Activated CD4-positive, alpha-beta T cell treated with anti-CD3 and anti-CD28 coated beads, Interleukin-2, amount 10 ng/mL, durations not matched to agents 24 days and 14 days (primary cell): ENCODE results near the gene FCN1. TPM values are rescaled to one million over a fixed set of nuclear protein-coding genes. Genes with fewer than 3 reads are reported as not detected.

Experiments used
- DNase-seq: peaks from one replicate; pipeline ENCODE4 v3.0.0; 2022
- H3K27ac Mint-ChIP-seq: one replicate; pipeline ENCODE4 v1.8.0; 2022; ENCODE audit warnings: mild to moderate bottlenecking, mixed read lengths
- H3K27me3 Mint-ChIP-seq: one replicate; pipeline ENCODE4 v1.8.0; 2022; ENCODE audit warnings: mixed read lengths
- H3K36me3 Mint-ChIP-seq: one replicate; pipeline ENCODE4 v1.8.0; 2022; ENCODE audit warnings: low read depth, mild to moderate bottlenecking, mixed read lengths
- H3K4me1 Mint-ChIP-seq: one replicate; pipeline ENCODE4 v1.8.0; 2021; ENCODE audit warnings: mixed read lengths
- H3K4me3 Mint-ChIP-seq: one replicate; pipeline ENCODE4 v1.8.0; 2022; ENCODE audit warnings: mild to moderate bottlenecking, moderate library complexity, mixed read lengths
- H3K9me3 Mint-ChIP-seq: one replicate; pipeline ENCODE4 v1.8.0; 2021; ENCODE audit warnings: mixed read lengths
- intact Hi-C: fragments of 100-400 bp; cut with micrococcal nuclease; formaldehyde crosslinking; loops from one replicate; pipeline ENCODE4 v1.15.1; 2023
- total RNA-seq: library from RNA; stranded (reverse); gene quantifications from 2 replicates; pipeline ENCODE4 v1.2.3, GENCODE V29; 2022

Gene FCN1
- total RNA-seq, 1 donor from 2014 or later = not detected

DNA sequence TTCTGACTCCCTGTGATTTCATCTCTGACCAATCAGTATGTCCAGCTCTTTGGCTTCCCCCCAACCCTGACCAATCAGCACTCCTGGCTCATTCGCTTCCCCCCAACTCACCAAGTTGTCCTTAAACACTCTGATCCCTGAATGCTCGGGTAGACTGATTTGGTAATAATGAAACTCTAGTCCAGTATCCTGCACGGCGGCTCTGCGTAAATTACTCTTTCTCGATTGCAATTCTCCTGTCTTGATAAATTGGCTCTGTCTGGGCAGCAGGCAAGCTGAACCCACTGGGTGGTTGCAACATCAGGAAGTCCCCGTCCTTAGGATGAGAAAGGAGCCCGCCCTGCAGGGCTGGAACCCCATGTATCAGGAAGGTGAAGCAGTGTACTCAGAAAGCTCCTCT, 26.7 kb downstream of the FCN1 start:
- Mint-ChIP-seq H3K9me3 (peaks cover 5% of the 10 kb centered on the region), H3K27ac (no peak overlapping the region), H3K27me3 (no peaks in the 10 kb centered on the region), H3K4me3 (no peak overlapping the region), H3K4me1 (no peaks in the 10 kb centered on the region), H3K36me3 (no peaks in the 10 kb centered on the region)
- no peak for DNase-seq
- intact Hi-C loops = no loop called here

DNA sequence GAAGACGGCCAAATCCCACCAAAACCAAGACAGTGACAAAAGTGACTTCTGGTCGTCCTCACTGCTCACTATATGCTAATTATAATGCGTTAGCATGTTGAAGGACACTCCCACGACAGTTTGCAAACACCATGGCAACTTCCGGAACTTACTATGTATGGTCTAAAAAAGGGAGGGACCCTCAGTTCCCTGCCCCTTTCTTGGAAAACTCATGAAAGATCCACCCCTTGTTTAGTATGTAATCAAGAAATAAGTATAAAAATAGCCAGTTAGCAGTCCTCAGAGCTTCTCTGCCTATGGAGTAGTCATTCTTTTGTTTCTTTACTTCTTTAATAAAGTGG, 27.6 kb downstream of the FCN1 start:
- Mint-ChIP-seq H3K4me1 (no peaks in the 10 kb centered on the region), H3K4me3 (no peak overlapping the region), H3K27ac (no peak overlapping the region), H3K27me3 (no peaks in the 10 kb centered on the region), H3K36me3 (no peaks in the 10 kb centered on the region), H3K9me3 (peaks cover 1% of the 10 kb centered on the region)
- DNase-seq = no peak
- intact Hi-C loops = no loop called here

DNA sequence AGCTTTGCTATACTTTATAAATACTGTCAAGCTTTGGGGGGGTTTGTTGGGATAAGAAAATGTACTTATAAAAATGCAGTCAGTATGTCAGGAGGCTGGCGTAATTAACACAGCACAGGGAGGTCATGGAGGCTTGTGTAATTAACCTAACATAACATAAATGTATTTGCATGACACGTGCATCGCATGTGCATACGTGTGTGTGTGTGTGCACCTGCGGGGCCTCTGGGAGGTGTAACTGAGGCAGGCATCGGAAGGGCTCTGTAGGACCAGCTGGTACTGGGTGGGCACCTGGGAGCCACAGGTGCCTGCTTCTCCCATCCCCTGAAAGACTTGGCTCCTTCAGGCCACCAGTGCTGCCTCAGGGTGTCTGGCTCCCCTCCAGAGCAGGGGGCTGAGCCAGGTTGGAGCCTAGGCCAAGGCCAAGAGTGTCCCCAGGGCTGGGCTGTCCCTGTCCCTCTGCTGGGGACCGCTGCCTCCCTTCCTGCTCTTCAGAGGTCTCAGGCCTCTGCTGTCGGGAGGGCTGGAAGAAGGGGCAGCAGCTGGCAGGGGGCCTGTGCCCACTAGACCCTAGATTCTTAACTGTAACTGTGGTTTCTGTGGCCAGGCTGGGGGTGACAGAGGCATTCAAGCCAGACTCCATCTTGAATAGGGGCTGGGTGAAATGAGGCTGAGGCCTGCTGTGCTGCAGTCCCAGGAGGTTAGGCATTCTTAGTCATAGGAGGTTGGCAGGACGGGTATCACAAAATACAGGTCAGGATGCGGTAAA, 28.1 kb downstream of the FCN1 start:
- no peak for DNase-seq
- Mint-ChIP-seq H3K36me3 (no peaks in the 10 kb centered on the region), H3K4me3 (no peak overlapping the region), H3K27ac (no peak overlapping the region), H3K4me1 (no peaks in the 10 kb centered on the region), H3K9me3 (no peaks in the 10 kb centered on the region), H3K27me3 (no peaks in the 10 kb centered on the region)
- intact Hi-C loops = no loop called here

GRCh38 chr9:134888603-134889190, 29.0 kb downstream of the FCN1 start:
- no peak for DNase-seq
- Mint-ChIP-seq H3K27ac (no peak overlapping the region), H3K9me3 (no peaks in the 10 kb centered on the region), H3K27me3 (no peaks in the 10 kb centered on the region), H3K36me3 (no peaks in the 10 kb centered on the region), H3K4me3 (no peak overlapping the region), H3K4me1 (no peaks in the 10 kb centered on the region)
- intact Hi-C loops = no loop called here

GRCh38 chr9:134887686-134888602, 29.8 kb downstream of the FCN1 start:
- H3K4me3 Mint-ChIP-seq = no peak overlapping the region
- no peak for DNase-seq

GRCh38 chr9:134887219-134887618, 30.5 kb downstream of the FCN1 start:
- Mint-ChIP-seq H3K4me3 (no peak overlapping the region), H3K36me3 (no peaks in the 10 kb centered on the region), H3K9me3 (no peaks in the 10 kb centered on the region), H3K27ac (no peak overlapping the region), H3K27me3 (no peaks in the 10 kb centered on the region), H3K4me1 (no peaks in the 10 kb centered on the region)
- no peak for DNase-seq
- intact Hi-C loops = no loop called here

More at GRCh38 chr9:134887686-134888602, 29.8 kb downstream of the FCN1 start:
- Mint-ChIP-seq H3K27ac (no peak overlapping the region), H3K36me3 (no peaks in the 10 kb centered on the region), H3K9me3 (no peaks in the 10 kb centered on the region), H3K4me1 (no peaks in the 10 kb centered on the region), H3K27me3 (no peaks in the 10 kb centered on the region)
- intact Hi-C loops = no loop called here

DNA sequence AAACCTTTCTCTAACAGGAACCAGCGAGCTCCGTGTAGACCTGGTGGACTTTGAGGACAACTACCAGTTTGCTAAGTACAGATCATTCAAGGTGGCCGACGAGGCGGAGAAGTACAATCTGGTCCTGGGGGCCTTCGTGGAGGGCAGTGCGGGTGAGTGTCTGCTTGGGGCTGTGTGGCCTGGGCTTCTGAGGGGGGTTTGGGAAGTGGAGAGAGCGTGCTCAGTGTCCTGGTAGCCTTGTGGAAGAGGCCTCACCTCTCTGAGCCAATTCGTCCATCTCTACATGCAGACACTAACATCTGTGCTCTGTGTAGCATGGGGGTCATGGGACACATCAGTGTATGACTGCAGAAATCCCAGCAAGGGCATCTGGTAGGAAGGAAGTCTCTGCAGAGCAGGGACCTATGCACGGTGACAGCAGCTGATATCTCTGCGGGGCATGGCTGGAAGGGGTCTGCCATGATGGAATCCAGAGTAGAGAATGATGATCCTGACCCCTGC, 31.2 kb downstream of the FCN1 start:
- H3K27me3 Mint-ChIP-seq = no peaks in the 10 kb centered on the region

GRCh38 chr9:134885679-134886412, 31.9 kb downstream of the FCN1 start:
- Mint-ChIP-seq H3K4me1 (no peaks in the 10 kb centered on the region), H3K4me3 (no peak overlapping the region), H3K27me3 (no peaks in the 10 kb centered on the region), H3K9me3 (no peaks in the 10 kb centered on the region), H3K27ac (no peak overlapping the region), H3K36me3 (no peaks in the 10 kb centered on the region)
- intact Hi-C loops = no loop called here
- no peak for DNase-seq

More for the DNA sequence above, 31.2 kb downstream of the FCN1 start:
- H3K36me3 Mint-ChIP-seq = no peaks in the 10 kb centered on the region
- no peaks in the 10 kb centered on the region for H3K9me3 Mint-ChIP-seq
- H3K4me3 Mint-ChIP-seq = no peak overlapping the region
- intact Hi-C loops = no loop called here
- DNase-seq = no peak
- no peaks in the 10 kb centered on the region for H3K4me1 Mint-ChIP-seq
- no peak overlapping the region for H3K27ac Mint-ChIP-seq

DNA sequence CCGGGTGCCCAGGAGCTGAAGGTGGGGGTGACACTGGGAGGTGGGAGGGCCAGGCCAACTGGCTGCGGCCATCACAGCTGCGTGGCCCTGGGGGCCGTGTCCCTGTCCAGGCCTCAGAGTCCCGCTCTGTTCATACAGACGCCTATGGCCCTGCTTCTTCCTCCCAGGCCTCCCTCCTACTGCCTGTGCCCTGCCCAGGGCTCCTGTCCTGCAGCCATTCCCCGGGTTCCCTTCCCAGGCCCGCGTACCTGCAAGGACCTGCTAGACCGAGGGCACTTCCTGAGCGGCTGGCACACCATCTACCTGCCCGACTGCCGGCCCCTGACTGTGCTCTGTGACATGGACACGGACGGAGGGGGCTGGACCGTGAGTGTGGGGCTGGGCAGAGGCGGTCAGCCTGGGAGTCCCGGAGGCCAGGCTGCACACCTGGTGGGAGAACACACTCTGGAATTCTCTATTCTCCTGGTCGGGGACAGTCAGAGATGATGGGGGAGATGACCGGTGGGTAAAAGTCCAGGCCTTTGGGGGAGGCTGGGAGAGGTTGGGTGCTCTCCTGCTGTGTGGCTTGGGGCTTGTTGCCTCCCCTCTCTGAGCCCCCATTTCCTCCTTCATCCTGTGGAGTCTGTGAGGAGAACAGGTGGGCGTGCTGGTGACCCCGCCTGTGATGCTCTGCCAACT, 32.6 kb downstream of the FCN1 start:
- no peak overlapping the region for H3K27ac Mint-ChIP-seq
- H3K9me3 Mint-ChIP-seq = no peaks in the 10 kb centered on the region
- H3K27me3 Mint-ChIP-seq = no peaks in the 10 kb centered on the region
- DNase-seq = no peak
- H3K4me3 Mint-ChIP-seq = no peak overlapping the region
- no peaks in the 10 kb centered on the region for H3K36me3 Mint-ChIP-seq
- intact Hi-C loops = no loop called here
- no peaks in the 10 kb centered on the region for H3K4me1 Mint-ChIP-seq

DNA sequence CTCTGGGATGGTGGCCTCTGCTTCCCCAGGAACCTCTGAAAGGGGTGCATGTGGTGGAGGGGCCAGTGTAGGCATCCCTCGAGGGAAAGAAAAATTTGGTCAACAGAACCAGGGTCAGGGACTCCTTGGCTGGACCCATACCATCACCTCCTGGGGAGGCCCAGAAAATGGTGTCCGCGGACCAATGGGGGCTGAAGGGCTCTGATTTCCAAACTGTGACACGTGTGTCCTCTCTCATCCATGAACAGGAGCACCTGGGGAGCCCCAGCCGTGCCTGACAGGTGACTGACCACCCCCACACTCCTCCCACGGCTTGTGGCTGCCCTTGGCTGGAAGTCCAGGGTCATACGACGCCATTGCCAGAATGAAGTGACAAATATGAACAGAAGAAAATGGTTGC, 33.2 kb downstream of the FCN1 start:
- H3K36me3 Mint-ChIP-seq = no peaks in the 10 kb centered on the region
- DNase-seq = no peak

DNA sequence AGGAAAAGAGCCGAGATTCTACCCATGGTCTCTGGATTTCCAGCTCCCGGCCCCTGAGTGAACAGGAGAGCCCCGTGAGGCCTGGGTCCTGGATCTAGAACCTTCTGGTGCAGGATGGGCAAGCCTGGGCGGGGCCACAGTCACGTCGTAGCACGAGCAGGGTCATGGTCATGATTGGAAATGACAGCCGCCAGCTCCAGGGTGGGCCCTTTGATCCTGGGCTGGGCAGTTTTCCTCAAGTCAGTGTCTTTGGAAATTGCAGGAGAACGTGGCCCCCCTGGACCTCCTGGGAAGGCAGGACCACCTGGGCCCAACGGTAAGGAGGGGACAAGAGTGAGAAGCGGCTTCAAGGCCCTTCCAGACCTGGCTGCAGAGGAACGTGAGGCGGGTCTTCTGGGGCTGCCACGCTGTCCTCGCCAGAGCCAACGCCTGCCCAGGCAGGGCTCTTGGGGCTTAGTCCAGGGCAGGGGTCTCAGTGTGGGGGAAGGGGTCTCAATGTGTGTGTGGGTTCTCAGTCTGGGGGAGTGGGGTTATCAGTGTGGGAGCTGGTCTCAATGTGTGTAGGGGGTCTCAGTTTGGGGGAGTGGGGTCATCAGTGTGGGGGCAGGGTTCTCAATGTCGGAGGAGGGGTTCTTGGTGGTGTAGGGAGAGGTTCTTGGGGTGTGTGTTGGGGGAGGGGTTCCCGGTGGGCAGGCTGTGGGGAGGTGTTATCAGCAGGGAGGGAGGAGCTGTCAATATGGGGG, 34.5 kb downstream of the FCN1 start:
- intact Hi-C loops = no loop called here
- Mint-ChIP-seq H3K27me3 (no peaks in the 10 kb centered on the region), H3K4me1 (no peaks in the 10 kb centered on the region), H3K36me3 (no peaks in the 10 kb centered on the region), H3K4me3 (no peak overlapping the region), H3K27ac (no peak overlapping the region), H3K9me3 (no peaks in the 10 kb centered on the region)
- DNase-seq = no peak

More for the DNA sequence above, 33.2 kb downstream of the FCN1 start:
- H3K9me3 Mint-ChIP-seq = no peaks in the 10 kb centered on the region
- H3K4me1 Mint-ChIP-seq = no peaks in the 10 kb centered on the region
- no peak overlapping the region for H3K27ac Mint-ChIP-seq
- no peaks in the 10 kb centered on the region for H3K27me3 Mint-ChIP-seq
- intact Hi-C loops = no loop called here
- no peak overlapping the region for H3K4me3 Mint-ChIP-seq

- Mint-ChIP-seq H3K9me3 (no peaks in the 10 kb centered on the region), H3K27ac (no peak overlapping the region), H3K36me3 (no peaks in the 10 kb centered on the region), H3K4me1 (no peaks in the 10 kb centered on the region), H3K4me3 (no peak overlapping the region), H3K27me3 (no peaks in the 10 kb centered on the region)
- intact Hi-C loops = no loop called here
- no peak for DNase-seq
These were observed 35.4 kb downstream of the FCN1 start for GRCh38 chr9:134882204-134882785.
